Activated CD4-positive, alpha-beta T cell treated with anti-CD3 and anti-CD28 coated beads, Interleukin-2, amount 10 ng/mL, durations not matched to agents 7 days and 5 days (primary cell): ENCODE data around the gene PMPCA. TPM values are rescaled to one million over a fixed set of nuclear protein-coding genes. Genes with fewer than 3 reads are reported as not detected.

Experiments used
- CTCF ChIA-PET: fragments of 350-600 bp; sonication (Branson Sonifier 250); formaldehyde crosslinking; loops from one replicate; lab custom pipeline; 2021; ENCODE audit warnings: antibody characterized with exemption; lab: Charles Lee
- POLR2A ChIA-PET: fragments of 350-600 bp; sonication (Branson Sonifier 250); formaldehyde crosslinking; loops from one replicate; lab custom pipeline; 2021; ENCODE audit warnings: antibody characterized with exemption; lab: Charles Lee
- DNase-seq: peaks from one replicate; pipeline ENCODE4 v3.0.0-alpha.2; 2020
- H3K27ac Mint-ChIP-seq: one replicate; pipeline ENCODE4 v1.8.0; 2021; ENCODE audit warnings: mild to moderate bottlenecking, moderate library complexity, mixed read lengths
- H3K27me3 Mint-ChIP-seq: one replicate; pipeline ENCODE4 v1.8.0; 2021; ENCODE audit warnings: mixed read lengths
- H3K36me3 Mint-ChIP-seq: one replicate; pipeline ENCODE4 v1.8.0; 2021; ENCODE audit warnings: low read depth, mixed read lengths
- H3K4me1 Mint-ChIP-seq: one replicate; pipeline ENCODE4 v1.8.0; 2021; ENCODE audit warnings: mixed read lengths
- H3K4me3 Mint-ChIP-seq: one replicate; pipeline ENCODE4 v1.8.0; 2021; ENCODE audit warnings: mild to moderate bottlenecking, moderate library complexity, mixed read lengths
- H3K9me3 Mint-ChIP-seq: one replicate; pipeline ENCODE4 v1.8.0; 2021; ENCODE audit warnings: mixed read lengths
- total RNA-seq, 2 experiments: library from RNA; stranded (reverse); gene quantifications; one replicate each; pipeline ENCODE4 v1.2.3, GENCODE V29; 2021

PMPCA gene
- total RNA-seq, 2 experiments from 2014 or later, result 52.9 to 58.8 TPM

- ChIA-PET CTCF (interaction anchor here (1.4 to 5.2 kb wide), 3 partner anchors 15 to 34 kb away, joined by 5 to 106 read pairs (median 7); no protein-coding TSS in a partner anchor), POLR2A (no interaction called here)
- H3K27ac Mint-ChIP-seq, result no peak overlapping the region
- no peaks in the 10 kb centered on the region for H3K36me3 Mint-ChIP-seq
- H3K9me3 Mint-ChIP-seq, result no peaks in the 10 kb centered on the region
- no peaks in the 10 kb centered on the region for H3K27me3 Mint-ChIP-seq
- H3K4me1 Mint-ChIP-seq, result peaks cover 2% of the 10 kb centered on the region
- no peak for DNase-seq
- H3K4me3 Mint-ChIP-seq, result no peak overlapping the region
Observed at GRCh38 chr9:136367296-136368145, 42.9 kb upstream of the PMPCA start.

- H3K27me3 Mint-ChIP-seq, result no peaks in the 10 kb centered on the region
- H3K36me3 Mint-ChIP-seq, result no peaks in the 10 kb centered on the region
- no peaks in the 10 kb centered on the region for H3K4me1 Mint-ChIP-seq
- H3K9me3 Mint-ChIP-seq, result no peaks in the 10 kb centered on the region
- POLR2A ChIA-PET, result no interaction called here
- CTCF ChIA-PET, result interaction anchor here (1.4 kb wide), 1 partner anchor 14 kb away, joined by 5 read pairs; no protein-coding TSS in a partner anchor
- DNase-seq, result no peak
- no peak overlapping the region for H3K27ac Mint-ChIP-seq
- no peak overlapping the region for H3K4me3 Mint-ChIP-seq
Observed at GRCh38 chr9:136368190-136368589, 42.3 kb upstream of the PMPCA start.

- POLR2A ChIA-PET, result no interaction called here
- no peak overlapping the region for H3K27ac Mint-ChIP-seq
- H3K4me3 Mint-ChIP-seq, result no peak overlapping the region
- CTCF ChIA-PET, result interaction anchor here (1.4 kb wide), 1 partner anchor 56 kb away, joined by 4 read pairs; no protein-coding TSS in a partner anchor
- H3K27me3 Mint-ChIP-seq, result no peaks in the 10 kb centered on the region
- DNase-seq, result no peak
- no peaks in the 10 kb centered on the region for H3K36me3 Mint-ChIP-seq
- no peaks in the 10 kb centered on the region for H3K4me1 Mint-ChIP-seq
- no peaks in the 10 kb centered on the region for H3K9me3 Mint-ChIP-seq
Observed at GRCh38 chr9:136370037-136370436, 40.4 kb upstream of the PMPCA start.

- H3K27me3 Mint-ChIP-seq, result no peaks in the 10 kb centered on the region
- DNase-seq, result no peak
- POLR2A ChIA-PET, result no interaction called here
- H3K4me3 Mint-ChIP-seq, result no peak overlapping the region
- no peak overlapping the region for H3K27ac Mint-ChIP-seq
- H3K36me3 Mint-ChIP-seq, result no peaks in the 10 kb centered on the region
- no peaks in the 10 kb centered on the region for H3K4me1 Mint-ChIP-seq
- CTCF ChIA-PET, result interaction anchor here (0.6 to 1.4 kb wide), 3 partner anchors 17 to 1065 kb away, joined by 3 to 4 read pairs (median 3); no protein-coding TSS in a partner anchor
- H3K9me3 Mint-ChIP-seq, result no peaks in the 10 kb centered on the region
Observed at GRCh38 chr9:136370687-136371532, 39.5 kb upstream of the PMPCA start.

DNA sequence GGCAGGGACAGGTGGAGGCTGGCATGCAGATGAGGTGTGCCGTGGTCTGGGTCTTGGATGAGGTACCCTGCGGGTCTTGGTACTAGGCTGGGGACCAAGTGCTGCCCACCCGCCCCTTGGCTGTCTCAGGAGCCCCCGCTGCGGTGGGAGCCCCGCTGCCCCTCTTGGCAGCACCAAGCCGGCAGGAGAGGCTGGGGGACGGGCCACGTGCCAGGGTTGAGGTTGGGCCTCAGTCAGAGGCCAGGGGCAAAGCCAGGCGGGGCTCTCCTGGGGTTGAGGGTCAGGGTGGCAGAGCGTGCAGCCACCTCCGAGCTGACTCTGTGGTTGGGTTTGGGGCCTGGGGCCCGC lies 39.0 kb upstream of the PMPCA start:
- Mint-ChIP-seq H3K27ac (no peak overlapping the region), H3K9me3 (no peaks in the 10 kb centered on the region), H3K27me3 (no peaks in the 10 kb centered on the region), H3K4me3 (no peak overlapping the region), H3K4me1 (no peaks in the 10 kb centered on the region), H3K36me3 (no peaks in the 10 kb centered on the region)
- DNase-seq, result no peak
- ChIA-PET CTCF (interaction anchor here (0.6 to 1.7 kb wide), 3 partner anchors 8 to 1065 kb away, joined by 3 to 12 read pairs (median 4); partner anchors contain the start of gene DNLZ), POLR2A (no interaction called here)

DNA sequence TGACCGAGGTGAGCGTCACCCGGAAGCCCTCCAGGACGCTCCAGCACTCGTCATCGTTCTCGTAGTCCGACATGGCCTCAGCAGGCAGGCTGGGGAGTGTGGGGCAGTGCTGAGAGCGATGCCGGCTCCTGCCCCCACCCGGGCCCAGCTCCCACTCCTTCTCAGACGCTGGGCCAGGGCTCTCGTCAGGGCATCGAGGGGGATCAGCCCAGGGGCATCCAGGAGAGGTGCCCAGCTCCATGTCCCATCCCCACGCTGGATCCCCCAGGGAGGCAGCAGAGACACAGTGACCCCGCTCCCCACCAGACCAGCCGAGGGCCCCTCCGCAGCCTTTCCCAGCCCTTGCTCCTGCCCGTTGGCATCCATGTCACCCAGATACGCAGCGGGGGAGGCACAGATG lies 38.5 kb upstream of the PMPCA start:
- no peak overlapping the region for H3K27ac Mint-ChIP-seq
- ChIA-PET CTCF (interaction anchor here (1.3 to 1.7 kb wide), 2 partner anchors 9 kb away, joined by 4 to 12 read pairs; partner anchors contain the start of gene DNLZ), POLR2A (no interaction called here)
- DNase-seq, result no peak
- no peaks in the 10 kb centered on the region for H3K4me1 Mint-ChIP-seq
- H3K4me3 Mint-ChIP-seq, result no peak overlapping the region
- no peaks in the 10 kb centered on the region for H3K27me3 Mint-ChIP-seq
- H3K9me3 Mint-ChIP-seq, result no peaks in the 10 kb centered on the region
- no peaks in the 10 kb centered on the region for H3K36me3 Mint-ChIP-seq

- ChIA-PET CTCF (interaction anchor here (0.9 to 1.7 kb wide), 4 partner anchors 9 to 28 kb away, joined by 3 to 12 read pairs (median 4); partner anchors contain the start of gene DNLZ), POLR2A (no interaction called here)
- Mint-ChIP-seq H3K36me3 (no peaks in the 10 kb centered on the region), H3K4me3 (no peak overlapping the region), H3K4me1 (no peaks in the 10 kb centered on the region), H3K27ac (no peak overlapping the region), H3K9me3 (no peaks in the 10 kb centered on the region), H3K27me3 (no peaks in the 10 kb centered on the region)
- DNase-seq, result no peak
Observed at GRCh38 chr9:136372561-136373299, 37.7 kb upstream of the PMPCA start.

- no peaks in the 10 kb centered on the region for H3K9me3 Mint-ChIP-seq
- POLR2A ChIA-PET, result no interaction called here
- no peak for DNase-seq
- CTCF ChIA-PET, result interaction anchor here (0.6 to 1.7 kb wide), 5 partner anchors 10 to 107 kb away, joined by 3 to 12 read pairs (median 4); partner anchors contain the start of gene DNLZ
- H3K4me3 Mint-ChIP-seq, result no peak within 1 kb of the TSS
- H3K27me3 Mint-ChIP-seq, result no peaks in the 10 kb centered on the region
- H3K27ac Mint-ChIP-seq, result no peak within 1 kb of the TSS
- no peaks in the 10 kb centered on the region for H3K36me3 Mint-ChIP-seq
- no peaks in the 10 kb centered on the region for H3K4me1 Mint-ChIP-seq
Observed at GRCh38 chr9:136373300-136374182, 36.9 kb upstream of the PMPCA start, which contains the start of gene CARD9. TSS of gene CARD9 (minus strand) at chr9:136373669. CDS start at chr9:136372078, 1,591 bp downstream.

DNA sequence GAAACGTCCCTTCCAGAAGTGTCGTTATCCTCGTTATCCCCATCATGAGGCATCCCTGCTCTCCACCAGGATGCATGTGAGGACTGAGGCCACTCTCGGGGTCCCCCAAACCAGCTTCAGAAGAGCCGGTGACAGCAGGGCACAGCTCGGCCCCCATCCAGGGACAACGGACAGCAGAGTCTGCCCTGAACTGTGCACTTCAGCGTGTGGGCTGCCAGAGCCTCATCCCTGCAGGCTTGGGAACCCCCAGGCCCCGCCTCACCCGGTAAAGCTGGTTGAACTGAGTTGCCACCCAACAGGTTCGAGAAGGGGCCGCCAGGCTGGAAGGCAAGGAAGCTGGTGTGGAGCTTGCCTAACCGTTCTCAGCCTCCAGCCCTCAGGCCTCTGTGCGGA lies 36.3 kb upstream of the PMPCA start:
- CTCF ChIA-PET, result interaction anchor here (0.6 to 1.3 kb wide), 3 partner anchors 11 to 107 kb away, joined by 3 to 6 read pairs (median 4); partner anchors contain the start of gene DNLZ
- H3K27me3 Mint-ChIP-seq, result no peaks in the 10 kb centered on the region

DNA sequence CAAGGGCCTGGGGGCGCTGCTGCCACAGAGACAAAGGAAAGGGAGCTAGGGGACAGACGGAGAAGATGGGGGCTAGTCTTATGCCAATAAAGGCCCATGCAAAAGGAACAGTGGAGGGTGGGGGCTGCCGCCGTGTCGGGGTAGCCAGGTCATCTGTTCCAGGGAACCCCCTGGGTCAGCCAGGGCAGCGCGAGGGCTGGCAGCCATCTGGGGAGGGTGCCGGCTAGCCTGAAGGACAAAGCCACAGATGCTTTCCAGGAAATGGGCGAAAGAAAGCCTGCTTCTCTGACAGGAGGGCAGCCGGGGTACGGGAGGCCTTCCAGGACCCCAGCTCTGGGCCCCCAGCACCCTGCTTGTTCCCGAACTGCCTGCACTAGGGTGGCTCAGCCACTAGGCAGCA lies 35.4 kb upstream of the PMPCA start:
- H3K27ac Mint-ChIP-seq, result no peak overlapping the region

More for the DNA sequence above, 36.3 kb upstream of the PMPCA start:
- no peaks in the 10 kb centered on the region for H3K4me1 Mint-ChIP-seq
- no peak for DNase-seq
- H3K4me3 Mint-ChIP-seq, result no peak overlapping the region
- peaks cover 2% of the 10 kb centered on the region for H3K36me3 Mint-ChIP-seq
- H3K27ac Mint-ChIP-seq, result no peak overlapping the region
- no peaks in the 10 kb centered on the region for H3K9me3 Mint-ChIP-seq
- POLR2A ChIA-PET, result no interaction called here

GRCh38 chr9:136376457-136376856 lies 34.0 kb upstream of the PMPCA start:
- ChIA-PET CTCF (interaction anchor here (0.7 to 15.6 kb wide), 2 partner anchors 11 to 12 kb away, joined by 3 to 106 read pairs; partner anchors contain the start of gene DNLZ), POLR2A (no interaction called here)
- H3K9me3 Mint-ChIP-seq, result no peaks in the 10 kb centered on the region
- no peak for DNase-seq
- H3K27ac Mint-ChIP-seq, result no peak overlapping the region
- no peaks in the 10 kb centered on the region for H3K4me1 Mint-ChIP-seq
- no peak overlapping the region for H3K4me3 Mint-ChIP-seq
- H3K27me3 Mint-ChIP-seq, result no peaks in the 10 kb centered on the region
- H3K36me3 Mint-ChIP-seq, result peaks cover 2% of the 10 kb centered on the region

More for the DNA sequence above, 35.4 kb upstream of the PMPCA start:
- Mint-ChIP-seq H3K4me1 (no peaks in the 10 kb centered on the region), H3K9me3 (no peaks in the 10 kb centered on the region), H3K27me3 (no peaks in the 10 kb centered on the region), H3K36me3 (peaks cover 2% of the 10 kb centered on the region), H3K4me3 (no peak overlapping the region)
- DNase-seq, result no peak
- ChIA-PET POLR2A (no interaction called here), CTCF (interaction anchor here (1.3 kb wide), 1 partner anchor 12 kb away, joined by 6 read pairs; the partner anchor contains the start of gene DNLZ)
